Limb (tissue), 2 donors: ENCODE data around the gene CDH22.
A peak's percentile ranks its signal among the peaks of the same experiment; 100 is the strongest.

Experiments used
- DNase-seq, 2 donors: peaks; one replicate each; pipeline ENCODE4 v3.0.0-alpha.2; 2016; ENCODE audit errors: extremely low spot score in 2 of 2

CDH22 gene

GRCh38 chr20:46268662-46269061, 39.6 kb downstream of the CDH22 start:
- no peak for DNase-seq

DNA sequence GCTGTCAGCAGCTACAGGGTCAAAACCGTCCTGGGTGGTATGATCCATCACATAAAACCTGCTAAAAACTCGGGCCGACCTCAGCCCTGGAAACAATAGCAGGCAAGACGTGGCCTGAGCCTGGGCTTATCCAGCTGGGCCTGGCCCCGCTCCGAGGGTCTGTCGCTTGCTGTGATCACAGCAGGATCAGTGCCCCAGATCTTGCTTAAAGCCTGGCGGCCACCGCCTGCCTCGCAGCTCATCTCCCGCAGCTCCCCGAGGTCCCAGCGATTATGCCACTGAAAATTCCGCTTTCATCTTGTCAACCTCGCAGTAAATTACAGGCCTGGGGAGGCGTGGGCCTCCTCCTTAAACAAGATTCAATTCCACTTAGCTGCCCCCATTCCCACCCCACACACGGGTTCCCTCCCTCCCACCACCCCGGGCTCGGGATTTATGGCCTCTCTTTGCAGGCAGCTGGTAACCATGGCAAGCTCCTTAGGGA, 40.1 kb downstream of the CDH22 start:
- peak in 1 of 2 donors; percentile 61 for DNase-seq

DNA sequence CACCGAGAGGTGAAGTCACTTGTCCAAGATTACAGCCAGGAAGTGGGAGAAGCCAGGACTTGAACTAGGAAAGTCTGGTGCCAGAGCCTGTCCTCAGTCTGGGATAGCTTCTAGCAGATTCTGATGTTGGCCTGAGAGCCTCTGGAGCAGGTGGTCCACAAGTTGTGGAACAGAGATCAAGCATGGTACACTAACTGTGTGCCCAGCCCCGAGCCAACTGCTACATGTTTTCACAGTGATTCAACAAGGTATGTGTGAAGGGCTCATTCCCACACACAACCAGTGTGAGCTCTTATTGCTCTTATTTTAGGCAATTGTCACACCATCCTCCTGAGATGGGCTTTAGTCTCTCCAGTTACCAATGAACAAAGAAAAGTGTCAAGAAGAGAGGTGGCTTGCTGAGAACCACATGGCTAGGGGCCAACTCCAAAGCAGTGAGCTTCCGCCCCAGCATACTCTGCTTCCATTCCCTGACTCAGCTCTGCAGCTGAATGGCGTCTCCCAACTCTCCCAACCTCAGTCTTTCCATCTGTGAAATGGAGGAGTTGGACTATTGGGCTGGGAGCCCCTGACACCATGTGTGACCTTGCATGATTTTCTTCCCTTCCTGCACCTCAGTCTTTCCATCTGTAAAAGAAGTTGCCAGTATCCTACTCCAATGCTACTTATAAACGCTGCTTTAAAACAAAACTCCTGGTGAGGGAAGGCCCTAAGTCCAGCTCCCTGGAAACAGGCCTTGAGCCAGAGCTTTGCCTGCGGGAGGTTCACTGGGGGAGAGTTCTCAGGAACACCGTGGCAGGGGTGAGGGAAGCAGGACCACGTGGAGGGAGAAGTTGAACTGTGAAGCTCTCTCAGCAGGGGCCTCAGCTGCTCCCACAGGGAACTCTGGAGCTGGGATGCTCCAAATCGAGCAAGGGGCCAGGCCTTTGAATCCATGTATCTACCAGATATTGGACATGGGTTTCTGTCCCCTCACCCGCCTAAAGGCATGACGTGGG, 40.9 kb downstream of the CDH22 start:
- DNase-seq, result no peak

DNA sequence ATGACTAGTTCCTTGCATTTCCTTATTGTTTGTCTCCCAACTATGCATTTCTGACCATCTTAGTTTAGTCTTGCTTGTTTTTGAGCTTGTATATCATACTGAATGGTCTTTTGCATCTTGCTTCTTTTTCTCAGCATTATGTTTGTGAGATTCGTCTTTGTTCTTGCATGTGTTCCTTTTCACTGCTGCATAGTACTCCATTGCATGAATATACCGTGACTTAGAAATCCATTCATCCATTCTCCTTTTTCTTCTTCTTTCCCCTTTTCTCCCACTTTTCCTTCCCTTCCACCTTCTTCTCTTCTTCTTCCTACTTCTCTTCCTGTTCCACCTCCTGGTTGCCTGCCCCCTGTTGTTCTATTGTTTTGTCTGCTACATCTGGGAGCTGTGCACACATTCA, 42.8 kb downstream of the CDH22 start:
- no peak for DNase-seq

DNA sequence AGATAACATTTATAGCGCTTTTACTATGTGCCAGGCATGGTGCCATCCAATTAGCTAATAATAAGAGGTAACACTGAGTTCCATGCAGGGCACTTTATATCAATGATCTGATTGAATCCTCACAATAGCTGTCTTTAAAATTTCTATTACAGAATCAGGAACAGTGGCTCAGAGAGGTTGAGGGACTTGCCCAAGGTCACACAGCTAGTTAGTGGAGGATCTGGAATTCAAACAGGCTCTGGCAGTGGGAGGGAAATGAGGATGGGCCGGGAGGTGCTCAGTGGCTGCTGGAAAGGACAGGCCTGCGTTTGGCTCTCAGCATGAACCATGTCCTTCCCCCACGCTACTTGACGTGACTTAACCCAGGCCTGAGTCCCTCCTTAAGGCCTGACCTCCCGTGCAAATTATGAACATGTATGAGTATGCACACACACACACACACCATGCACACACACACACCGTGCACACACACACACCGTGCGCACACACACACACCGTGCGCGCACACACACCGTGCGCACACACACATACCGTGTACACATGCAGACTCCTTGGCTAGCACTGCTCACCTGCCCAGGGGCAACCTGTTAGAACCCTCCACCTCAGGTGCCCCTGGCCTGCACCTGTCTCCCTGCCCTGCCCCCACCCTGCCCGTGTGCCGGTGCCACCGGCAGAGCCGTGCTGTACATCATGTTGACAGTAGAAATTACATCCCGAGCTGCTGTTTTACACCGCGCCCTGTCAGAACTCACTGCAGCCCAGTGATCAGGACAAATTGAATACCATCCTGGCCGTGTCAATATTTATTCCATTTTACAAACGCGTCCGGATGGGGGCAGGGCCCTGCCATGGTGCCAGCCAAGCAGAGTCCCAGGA, 43.7 kb downstream of the CDH22 start:
- no peak for DNase-seq

DNA sequence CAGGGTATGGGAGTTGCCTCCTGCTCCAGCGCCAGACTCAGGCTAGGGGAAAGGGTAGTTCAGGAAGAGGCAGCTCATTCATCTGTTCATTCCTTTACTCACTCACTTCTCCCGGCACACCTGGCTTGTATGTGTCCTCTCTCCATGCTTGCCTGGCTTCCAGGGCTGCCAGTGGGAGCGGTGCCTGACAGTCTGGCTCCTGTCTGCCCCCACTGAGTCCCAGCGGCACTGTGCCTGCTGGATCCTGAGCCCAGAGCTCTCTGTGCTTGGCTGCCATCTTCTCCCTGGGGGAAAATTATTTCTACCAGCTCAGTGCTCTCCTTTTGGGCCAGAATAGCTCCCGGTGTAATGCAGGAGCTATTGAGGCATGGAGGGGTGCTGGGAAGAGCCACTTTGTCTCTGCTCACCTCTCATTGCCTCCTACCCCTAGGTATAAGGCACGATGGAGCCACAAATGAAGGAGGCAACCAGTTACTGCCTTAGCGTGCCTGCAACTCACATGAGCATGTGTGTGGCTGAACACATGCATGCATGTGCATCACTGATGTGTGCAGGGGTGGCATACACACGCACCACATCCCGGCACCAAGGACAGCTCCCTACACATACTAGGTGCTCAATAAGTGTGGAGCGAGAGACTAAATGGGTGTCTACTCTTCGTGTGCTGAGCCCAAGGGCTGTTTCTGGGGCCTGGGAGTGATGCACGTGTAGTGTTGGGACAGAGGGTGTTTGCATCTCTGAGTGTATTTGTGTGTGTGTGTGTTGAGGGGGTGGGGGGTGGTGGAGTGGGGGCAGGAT, 46.6 kb downstream of the CDH22 start:
- DNase-seq, result no peak

DNA sequence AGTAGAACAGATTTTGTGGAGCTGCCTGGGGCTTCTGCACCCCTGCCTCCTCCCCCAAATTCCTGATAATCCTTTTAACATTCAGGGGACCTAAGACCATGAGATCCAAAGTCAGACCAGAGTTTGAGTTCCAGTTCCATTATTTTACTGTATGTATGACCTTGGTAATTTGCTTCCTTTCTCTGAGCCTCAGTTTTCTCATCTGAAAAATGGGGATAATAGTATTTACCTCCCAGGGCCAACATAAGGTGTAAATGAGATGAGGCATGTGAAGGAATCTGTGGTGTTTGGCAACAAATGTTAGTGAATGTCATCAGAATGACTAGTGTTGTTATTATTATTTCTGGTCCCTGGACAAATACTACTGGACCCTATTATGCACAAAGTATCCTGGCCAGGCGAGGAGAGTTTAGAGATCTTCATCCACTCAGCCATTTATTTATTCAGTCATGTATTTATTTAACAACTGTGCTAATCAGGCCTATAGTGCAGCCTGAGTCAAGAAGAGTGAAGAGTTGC, 47.3 kb downstream of the CDH22 start:
- DNase-seq, result no peak

GRCh38 chr20:46260480-46260879, 47.8 kb downstream of the CDH22 start:
- no peak for DNase-seq

- DNase-seq, result no peak
These were observed 48.9 kb downstream of the CDH22 start for GRCh38 chr20:46259260-46259859.

- no peak for DNase-seq
These were observed 50.4 kb downstream of the CDH22 start for GRCh38 chr20:46257887-46258286.

DNA sequence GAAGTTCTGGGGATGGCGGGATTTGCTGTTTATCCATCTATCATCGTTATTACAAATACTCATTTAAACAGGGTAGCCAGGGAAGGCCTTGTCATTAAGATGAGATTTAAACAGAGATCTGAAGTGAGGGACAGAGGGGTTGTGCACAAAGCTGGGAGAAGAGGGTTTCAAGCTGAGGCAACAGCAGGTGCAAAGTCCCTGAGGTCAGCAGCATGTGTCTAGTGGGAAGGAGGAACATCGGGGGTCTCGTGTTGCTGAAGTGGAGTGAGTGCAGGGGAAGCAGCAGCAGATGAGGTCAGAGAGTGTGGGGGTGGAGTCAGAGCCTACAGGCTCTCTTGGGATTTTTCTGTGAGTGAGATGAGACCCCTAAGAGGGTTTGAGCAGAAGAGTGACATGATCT, 52.0 kb downstream of the CDH22 start:
- DNase-seq, result no peak

GRCh38 chr20:46255440-46256104, 52.7 kb downstream of the CDH22 start:
- DNase-seq, result peak; percentile 2 to 76

DNA sequence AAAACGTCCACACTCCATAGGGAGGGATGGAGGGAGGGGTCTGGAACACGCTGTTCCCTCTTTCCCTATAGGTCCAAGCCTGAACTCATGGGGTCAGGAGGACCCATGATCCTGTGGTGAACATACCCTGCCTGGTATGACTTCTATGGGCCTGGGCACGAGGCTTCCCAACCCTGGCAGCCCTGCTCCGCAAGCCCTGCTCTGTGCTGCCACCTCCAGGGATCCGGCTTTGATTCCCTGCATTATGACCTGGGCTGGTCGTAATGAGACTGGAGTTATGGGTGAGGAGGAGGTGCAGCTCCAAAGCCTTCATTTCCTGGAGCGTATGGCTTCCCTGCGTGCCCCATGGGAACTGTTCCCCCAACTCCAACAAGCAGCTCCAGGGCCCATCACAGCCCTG, 54.9 kb downstream of the CDH22 start:
- no peak for DNase-seq

- no peak for DNase-seq
These were observed 55.8 kb downstream of the CDH22 start for GRCh38 chr20:46252352-46253091.

DNA sequence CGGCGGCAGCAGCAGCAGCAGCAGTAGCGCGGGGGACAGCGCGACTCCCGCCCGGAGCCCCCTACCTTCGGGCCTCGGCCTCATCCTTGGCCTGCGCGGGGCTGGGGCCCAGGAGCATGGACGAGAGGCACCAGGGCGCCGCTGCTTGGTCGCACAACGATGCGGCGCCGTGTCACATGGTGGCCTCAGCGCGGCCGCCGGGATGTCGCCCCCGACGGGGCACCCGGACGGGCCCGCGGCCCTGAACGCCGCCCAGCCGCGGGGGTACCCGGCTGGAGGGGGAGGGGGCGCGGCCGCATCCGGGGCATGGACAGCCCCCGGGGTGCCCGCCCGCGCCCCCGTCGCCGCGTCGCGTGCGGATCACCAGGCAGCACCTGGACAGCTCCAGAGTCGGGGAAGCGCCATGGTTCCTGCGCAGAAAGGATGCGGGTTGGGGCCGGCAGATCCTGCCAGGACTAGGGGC, 57.1 kb downstream of the CDH22 start:
- DNase-seq, result no peak

DNA sequence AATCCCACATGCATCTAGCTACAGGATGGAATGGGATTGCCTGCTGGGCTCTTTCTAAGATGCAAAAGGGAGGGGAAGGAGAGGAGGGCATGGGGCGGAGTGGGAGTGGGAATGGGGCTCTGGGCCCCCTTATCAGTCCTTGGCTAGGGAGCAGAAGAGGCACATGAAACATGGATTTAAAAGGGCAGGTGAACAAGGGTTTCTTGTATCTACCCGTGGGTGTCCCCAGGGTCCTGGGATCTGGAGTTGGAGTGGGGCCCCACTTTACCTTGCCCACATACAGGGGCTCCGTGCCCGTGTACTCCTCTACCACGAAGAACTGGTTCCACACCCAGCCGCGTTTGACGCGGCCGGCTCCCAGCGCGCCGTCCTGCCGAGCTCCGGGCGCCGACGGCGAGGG, 57.5 kb downstream of the CDH22 start:
- DNase-seq, result no peak

DNA sequence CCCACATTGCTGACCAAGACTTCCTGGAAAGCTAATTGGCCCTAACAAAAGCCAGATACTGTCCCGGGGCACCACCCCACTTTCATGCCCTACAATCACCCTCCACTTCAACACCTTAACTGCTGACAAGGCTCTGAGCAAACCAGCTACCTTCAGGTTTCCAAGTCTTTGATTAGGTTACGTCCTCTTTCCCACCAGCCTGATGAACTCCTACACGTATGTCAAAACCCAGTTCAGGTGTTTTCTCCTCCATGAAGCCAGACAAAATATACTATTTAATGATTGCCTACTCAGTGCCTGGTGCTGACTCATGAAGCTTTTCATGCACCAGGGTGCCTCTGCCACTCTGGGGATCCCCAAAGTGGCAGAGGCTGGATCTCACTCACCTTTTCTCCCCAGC, 58.6 kb downstream of the CDH22 start:
- DNase-seq, result no peak

GRCh38 chr20:46246559-46246958, 61.7 kb downstream of the CDH22 start:
- peak in 1 of 2 donors; percentile 38 for DNase-seq
